Astrocyte (in vitro differentiated cells and primary cell): ENCODE measurements around the gene THRB. TPM values are rescaled to one million over a fixed set of nuclear protein-coding genes. Genes with fewer than 3 reads are reported as not detected.

Source experiments
- DNase-seq: peaks from one replicate; pipeline ENCODE4 v3.0.0-alpha.2; 2010; ENCODE audit warnings: low read depth
- FAIRE-seq: peaks from 2 replicates; lab custom pipeline; 2011; peaks lifted over from hg19 to GRCh38; lab: Jason Lieb, UNC
- H2AFZ ChIP-seq: 2 replicates; pipeline ENCODE4 v1.6.0; 2012; ENCODE audit warnings: low read depth, low read length, inconsistent platforms
- H3K27ac ChIP-seq: 2 replicates; pipeline ENCODE4 v1.5.1; 2011; ENCODE audit warnings: low read depth, low read length, inconsistent platforms
- H3K27me3 ChIP-seq: 2 replicates; pipeline ENCODE4 v1.6.0; 2011; ENCODE audit warnings: low read length, inconsistent platforms; ENCODE audit not compliant: insufficient read depth
- H3K36me3 ChIP-seq: 2 replicates; pipeline ENCODE4 v1.5.1; 2011; ENCODE audit warnings: low read length, inconsistent platforms; ENCODE audit not compliant: insufficient read depth
- H3K4me1 ChIP-seq: 2 replicates; pipeline ENCODE4 v1.5.1; 2011; ENCODE audit warnings: low read length, inconsistent platforms; ENCODE audit not compliant: insufficient read depth
- H3K4me2 ChIP-seq: 2 replicates; pipeline ENCODE4 v1.6.0; 2012; ENCODE audit warnings: low read length, inconsistent platforms
- H3K4me3 ChIP-seq: 2 replicates; pipeline ENCODE4 v1.5.1; 2011; ENCODE audit warnings: low read depth, mild to moderate bottlenecking, low read length, inconsistent platforms; ENCODE audit not compliant: insufficient read depth
- H3K79me2 ChIP-seq: 2 replicates; pipeline ENCODE4 v1.6.0; 2012; ENCODE audit warnings: mild to moderate bottlenecking, low read length, inconsistent platforms; ENCODE audit not compliant: insufficient read depth
- H3K9ac ChIP-seq: 2 replicates; pipeline ENCODE4 v1.6.0; 2012; ENCODE audit warnings: mild to moderate bottlenecking, low read length, inconsistent platforms
- H3K9me3 ChIP-seq: 2 replicates; pipeline ENCODE4 v1.5.1; 2012; ENCODE audit warnings: low read depth, mild to moderate bottlenecking, low read length, inconsistent platforms; ENCODE audit not compliant: insufficient read depth
- H4K20me1 ChIP-seq: 2 replicates; pipeline ENCODE4 v1.6.0; 2012; ENCODE audit warnings: low read length, inconsistent platforms; ENCODE audit not compliant: insufficient read depth
- H3K27ac Mint-ChIP-seq: one replicate; pipeline ENCODE4 v1.8.0; 2021; ENCODE audit warnings: mild to moderate bottlenecking, mixed read lengths; ENCODE audit not compliant: unreplicated experiment
- H3K27me3 Mint-ChIP-seq: one replicate; pipeline ENCODE4 v1.8.0; 2021; ENCODE audit warnings: low read depth, mixed read lengths; ENCODE audit not compliant: unreplicated experiment
- H3K36me3 Mint-ChIP-seq: one replicate; pipeline ENCODE4 v1.8.0; 2021; ENCODE audit warnings: low read depth, mixed read lengths; ENCODE audit not compliant: unreplicated experiment
- H3K4me1 Mint-ChIP-seq: one replicate; pipeline ENCODE4 v1.8.0; 2021; ENCODE audit warnings: low read depth, mixed read lengths; ENCODE audit not compliant: unreplicated experiment
- H3K4me3 Mint-ChIP-seq: one replicate; pipeline ENCODE4 v1.8.0; 2021; ENCODE audit warnings: mild to moderate bottlenecking, moderate library complexity, mixed read lengths; ENCODE audit not compliant: unreplicated experiment
- H3K9me3 Mint-ChIP-seq: one replicate; pipeline ENCODE4 v1.8.0; 2021; ENCODE audit warnings: mild to moderate bottlenecking, mixed read lengths; ENCODE audit not compliant: unreplicated experiment
- CTCF ChIP-seq: IDR thresholded peaks from 2 replicates; pipeline ENCODE4 v1.5.1; 2011; ENCODE audit warnings: low read depth, mild to moderate bottlenecking, inconsistent platforms, low read length, moderate library complexity; ENCODE audit not compliant: insufficient read depth
- EZH2 ChIP-seq: IDR thresholded peaks from 2 replicates; pipeline ENCODE4 v1.6.1; 2012; ENCODE audit warnings: mild to moderate bottlenecking, low read length, inconsistent platforms; ENCODE audit not compliant: insufficient read depth
- total RNA-seq: library from RNA; stranded (reverse); gene quantifications from 2 replicates; pipeline ENCODE4 v1.2.1, GENCODE V29; 2021

The THRB gene
- total RNA-seq, 1 donor from 2014 or later, result 8.5 TPM

DNA sequence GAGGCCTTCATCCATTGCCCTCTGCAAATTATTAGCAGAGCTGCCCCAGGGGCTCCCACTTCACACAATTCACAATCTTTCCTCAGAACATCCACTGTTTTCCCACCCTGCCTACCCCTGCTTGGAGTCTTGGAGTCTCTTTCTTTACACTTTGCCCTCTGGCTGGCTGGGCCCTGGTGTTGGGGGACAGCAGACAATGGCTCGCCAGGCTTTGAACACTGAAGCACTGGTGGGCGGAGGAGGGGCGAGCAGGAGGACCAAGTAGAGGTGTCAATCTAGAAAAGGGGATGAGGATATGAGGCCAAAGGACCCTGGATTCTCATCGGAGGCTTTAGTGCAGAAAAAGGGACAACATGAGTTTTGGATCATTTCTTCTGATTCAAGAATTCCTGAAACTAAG lies 337.5 kb downstream of the THRB start:
- Histone ChIP-seq H3K4me3 (no peak overlapping the region), H3K27ac (no peak overlapping the region), H3K36me3 (no peaks in the 10 kb centered on the region), H2AFZ (no peak overlapping the region), H3K4me2 (no peak overlapping the region), H3K9me3 (no peaks in the 10 kb centered on the region), H3K9ac (no peak overlapping the region), H3K4me1 (no peaks in the 10 kb centered on the region), H4K20me1 (no peaks in the 10 kb centered on the region), H3K79me2 (no peaks in the 10 kb centered on the region), H3K27me3 (no peaks in the 10 kb centered on the region)
- no peaks in the 10 kb centered on the region for H3K36me3 Mint-ChIP-seq
- H3K27ac Mint-ChIP-seq, result peak overlapping the region; percentile 73
- peaks cover 39% of the 10 kb centered on the region for H3K4me1 Mint-ChIP-seq
- no peak for DNase-seq
- no peaks in the 10 kb centered on the region for H3K27me3 Mint-ChIP-seq
- no peak for FAIRE-seq
- TF ChIP-seq EZH2, result no peak
- TF ChIP-seq CTCF, result no peak
- no peaks in the 10 kb centered on the region for H3K9me3 Mint-ChIP-seq
- H3K4me3 Mint-ChIP-seq, result no peak overlapping the region

- Mint-ChIP-seq H3K27me3 (no peaks in the 10 kb centered on the region), H3K4me3 (no peak overlapping the region), H3K9me3 (no peaks in the 10 kb centered on the region), H3K27ac (no peak overlapping the region), H3K4me1 (peaks cover 41% of the 10 kb centered on the region), H3K36me3 (no peaks in the 10 kb centered on the region)
- peak; percentile 67 for DNase-seq
- Histone ChIP-seq H3K4me1 (no peaks in the 10 kb centered on the region), H3K9me3 (no peaks in the 10 kb centered on the region), H3K4me2 (no peak overlapping the region), H4K20me1 (no peaks in the 10 kb centered on the region), H3K27ac (no peak overlapping the region), H2AFZ (no peak overlapping the region), H3K27me3 (no peaks in the 10 kb centered on the region), H3K79me2 (no peaks in the 10 kb centered on the region), H3K4me3 (no peak overlapping the region), H3K9ac (no peak overlapping the region), H3K36me3 (no peaks in the 10 kb centered on the region)
- TF ChIP-seq EZH2 (no peak), CTCF (no peak)
- peak; percentile 85 for FAIRE-seq
Measured at GRCh38 chr3:24156466-24156865, 338.2 kb downstream of the THRB start.

GRCh38 chr3:24155276-24155675 lies 339.4 kb downstream of the THRB start:
- Mint-ChIP-seq H3K27ac (no peak overlapping the region), H3K4me3 (no peak overlapping the region), H3K4me1 (peaks cover 38% of the 10 kb centered on the region), H3K27me3 (no peaks in the 10 kb centered on the region), H3K36me3 (no peaks in the 10 kb centered on the region), H3K9me3 (no peaks in the 10 kb centered on the region)
- Histone ChIP-seq H3K4me2 (no peak overlapping the region), H4K20me1 (no peaks in the 10 kb centered on the region), H3K4me3 (no peak overlapping the region), H3K4me1 (no peaks in the 10 kb centered on the region), H3K9me3 (no peaks in the 10 kb centered on the region), H3K27me3 (no peaks in the 10 kb centered on the region), H3K36me3 (no peaks in the 10 kb centered on the region), H3K9ac (no peak overlapping the region), H3K27ac (no peak overlapping the region), H2AFZ (no peak overlapping the region), H3K79me2 (no peaks in the 10 kb centered on the region)
- FAIRE-seq, result no peak
- DNase-seq, result no peak
- TF ChIP-seq EZH2 (no peak), CTCF (no peak)
